ENCODE results near the gene CAPN10. TPM values are rescaled to one million over a fixed set of nuclear protein-coding genes. Genes with fewer than 3 reads are reported as not detected.

CAPN10 gene
- total RNA-seq, 4 donors from 2014 or later: 9.9 to 23.3 (median 13.7) TPM

- TF ChIP-seq, protein P1, sequence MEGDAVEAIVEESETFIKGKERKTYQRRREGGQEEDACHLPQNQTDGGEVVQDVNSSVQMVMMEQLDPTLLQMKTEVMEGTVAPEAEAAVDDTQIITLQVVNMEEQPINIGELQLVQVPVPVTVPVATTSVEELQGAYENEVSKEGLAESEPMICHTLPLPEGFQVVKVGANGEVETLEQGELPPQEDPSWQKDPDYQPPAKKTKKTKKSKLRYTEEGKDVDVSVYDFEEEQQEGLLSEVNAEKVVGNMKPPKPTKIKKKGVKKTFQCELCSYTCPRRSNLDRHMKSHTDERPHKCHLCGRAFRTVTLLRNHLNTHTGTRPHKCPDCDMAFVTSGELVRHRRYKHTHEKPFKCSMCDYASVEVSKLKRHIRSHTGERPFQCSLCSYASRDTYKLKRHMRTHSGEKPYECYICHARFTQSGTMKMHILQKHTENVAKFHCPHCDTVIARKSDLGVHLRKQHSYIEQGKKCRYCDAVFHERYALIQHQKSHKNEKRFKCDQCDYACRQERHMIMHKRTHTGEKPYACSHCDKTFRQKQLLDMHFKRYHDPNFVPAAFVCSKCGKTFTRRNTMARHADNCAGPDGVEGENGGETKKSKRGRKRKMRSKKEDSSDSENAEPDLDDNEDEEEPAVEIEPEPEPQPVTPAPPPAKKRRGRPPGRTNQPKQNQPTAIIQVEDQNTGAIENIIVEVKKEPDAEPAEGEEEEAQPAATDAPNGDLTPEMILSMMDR (IDR thresholded peaks at IDR 0.05): no peak
- TF ChIP-seq POLR2A (IDR thresholded peaks at IDR 0.05): no peak
- Histone ChIP-seq H3K36me3 (no peaks in the 10 kb centered on the region), H3K9me3 (no peaks in the 10 kb centered on the region), H3K27me3 (no peaks in the 10 kb centered on the region), H3K27ac (no peak overlapping the region), H3K4me1 (peaks cover 0 to 5% (median 0%) of the 10 kb centered on the region in 3 donors), H3K4me3 (no peak overlapping the region)
- 90 to 92% methylated on average over 6 of the region's 6 CpGs for WGBS, 2 donors
- DNase-seq: no peak
- intact Hi-C loops (cut with DNase I): no loop called here
Observed at GRCh38 chr2:240618776-240619175, 32.2 kb downstream of the CAPN10 start.

DNA sequence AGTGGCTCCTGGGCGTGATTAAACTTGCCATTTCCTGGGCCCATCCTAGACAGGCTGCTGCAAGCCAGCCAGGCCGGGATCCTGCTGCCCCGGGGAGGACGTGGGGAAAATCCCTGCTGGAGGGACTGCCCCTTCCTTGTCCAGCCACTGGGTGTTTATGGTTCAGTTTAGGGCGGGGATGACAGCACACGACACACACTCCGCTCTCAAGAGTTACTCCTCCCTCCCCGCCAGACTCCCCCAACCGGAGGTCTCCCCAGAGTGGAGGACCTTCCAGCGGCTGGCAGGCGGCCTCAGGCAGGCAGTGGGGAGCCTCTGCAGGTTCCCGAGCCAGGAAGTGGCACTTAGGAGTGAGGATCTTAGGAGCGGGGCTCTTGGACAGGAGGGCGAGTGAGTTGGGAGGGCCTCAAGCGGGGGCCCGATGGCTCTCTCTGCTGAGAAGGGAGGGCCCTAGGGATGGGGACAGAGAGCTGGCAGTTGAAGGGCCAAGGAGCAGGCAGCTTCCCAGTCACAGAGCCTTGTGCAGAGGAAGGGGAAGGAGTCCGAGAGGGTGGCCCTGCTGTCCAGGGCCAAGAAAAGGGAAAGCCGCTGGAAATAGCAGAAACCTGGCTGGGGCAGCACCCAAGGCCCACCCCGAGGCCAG, 33.1 kb downstream of the CAPN10 start:
- H3K36me3 ChIP-seq: no peaks in the 10 kb centered on the region
- no peak overlapping the region for H3K27ac ChIP-seq
- no peak for TF ChIP-seq POLR2A (IDR thresholded peaks at IDR 0.05)
- TF ChIP-seq, protein P1 (IDR thresholded peaks at IDR 0.05): no peak
- H3K4me3 ChIP-seq: no peak overlapping the region
- no peaks in the 10 kb centered on the region for H3K27me3 ChIP-seq
- 39 to 70% methylated on average over 7 to 11 of the region's 19 CpGs for WGBS, 2 donors
- peaks cover 0 to 10% (median 2%) of the 10 kb centered on the region in 3 donors for H3K4me1 ChIP-seq
- no peaks in the 10 kb centered on the region for H3K9me3 ChIP-seq
- no peak for DNase-seq
- intact Hi-C loops (cut with DNase I): no loop called here

GRCh38 chr2:240620149-240620731, 33.7 kb downstream of the CAPN10 start:
- TF ChIP-seq POLR2A (IDR thresholded peaks at IDR 0.05): no peak
- TF ChIP-seq, protein P1 (IDR thresholded peaks at IDR 0.05): no peak
- peaks cover 0 to 2% (median 0%) of the 10 kb centered on the region in 4 donors for H3K27me3 ChIP-seq
- 69 to 82% methylated on average over 2 to 5 of the region's 13 CpGs for WGBS, 2 donors
- peaks cover 0 to 16% (median 8%) of the 10 kb centered on the region in 3 donors for H3K4me1 ChIP-seq
- H3K36me3 ChIP-seq: no peaks in the 10 kb centered on the region
- no peak overlapping the region for H3K4me3 ChIP-seq
- intact Hi-C loops (cut with DNase I): no loop called here
- H3K27ac ChIP-seq: no peak overlapping the region
- no peaks in the 10 kb centered on the region for H3K9me3 ChIP-seq
- no peak for DNase-seq

GRCh38 chr2:240620859-240621258, 34.3 kb downstream of the CAPN10 start:
- 73 to 74% methylated on average over 6 to 7 of the region's 7 CpGs for WGBS, 2 donors
- Histone ChIP-seq H3K27me3 (peaks cover 0 to 5% (median 0%) of the 10 kb centered on the region in 4 donors), H3K4me1 (peaks cover 0 to 21% (median 11%) of the 10 kb centered on the region in 3 donors), H3K36me3 (no peaks in the 10 kb centered on the region), H3K27ac (no peak overlapping the region), H3K9me3 (no peaks in the 10 kb centered on the region), H3K4me3 (no peak overlapping the region)
- no peak for DNase-seq
- TF ChIP-seq, protein P1 (IDR thresholded peaks at IDR 0.05): no peak
- no peak for TF ChIP-seq POLR2A (IDR thresholded peaks at IDR 0.05)
- intact Hi-C loops (cut with DNase I): no loop called here

GRCh38 chr2:240622060-240622411, 35.5 kb downstream of the CAPN10 start:
- no peaks in the 10 kb centered on the region for H3K9me3 ChIP-seq
- peaks cover 0 to 27% (median 11%) of the 10 kb centered on the region in 3 donors for H3K4me1 ChIP-seq
- no peak overlapping the region for H3K27ac ChIP-seq
- intact Hi-C loops (cut with DNase I): no loop called here
- no peak for DNase-seq
- H3K36me3 ChIP-seq: no peaks in the 10 kb centered on the region
- H3K4me3 ChIP-seq: no peak overlapping the region
- 78 to 79% methylated on average over 7 to 8 of the region's 9 CpGs for WGBS, 2 donors
- H3K27me3 ChIP-seq: peaks cover 0 to 5% (median 0%) of the 10 kb centered on the region in 4 donors
- TF ChIP-seq, protein P1 (IDR thresholded peaks at IDR 0.05): no peak
- TF ChIP-seq POLR2A (IDR thresholded peaks at IDR 0.05): no peak
